GM12878 (cell line): ENCODE results near the gene RAPGEF4. TPM values are rescaled to one million over a fixed set of nuclear protein-coding genes. Genes with fewer than 3 reads are reported as not detected.
A peak's percentile ranks its signal among the peaks of the same experiment; 100 is the strongest.

Experiments
- ASH2L ChIP-seq: fragments of 300-600, 200-600 bp; sonication (generic); IDR thresholded peaks from 2 replicates; pipeline ENCODE4 v1.6.1; 2017; ENCODE audit warnings: low read depth, mild to moderate bottlenecking, borderline replicate concordance
- BRCA1 ChIP-seq: IDR thresholded peaks from 2 replicates; pipeline ENCODE4 v1.6.1; 2011; ENCODE audit warnings: low read depth, low read length, improper control_type of control experiment
- CBFB ChIP-seq: IDR thresholded peaks from 2 replicates; pipeline ENCODE4 v1.6.1; 2016; ENCODE audit warnings: antibody characterized with exemption, low read depth
- ESRRA ChIP-seq: IDR thresholded peaks from 2 replicates; pipeline ENCODE4 v1.6.1; 2012; ENCODE audit warnings: mild to moderate bottlenecking, low read length, improper control_type of control experiment
- HSF1 ChIP-seq: fragments of 150-350 bp; IDR thresholded peaks from 2 replicates; pipeline ENCODE4 v1.6.1; 2014; ENCODE audit warnings: mild to moderate bottlenecking, low read depth, low read length
- IKZF2 ChIP-seq, 2 experiments: fragments of 450-650 bp; IDR thresholded peaks; 2 replicates each; pipeline ENCODE4 v1.6.1; 2017; ENCODE audit warnings: mild to moderate bottlenecking in 2 of 2, moderate library complexity in 2 of 2
- IRF3 ChIP-seq: fragments of 450-650 bp; IDR thresholded peaks from 2 replicates; pipeline ENCODE4 v1.6.1; 2014; ENCODE audit warnings: mild to moderate bottlenecking
- IRF4 ChIP-seq: IDR thresholded peaks from 2 replicates; pipeline ENCODE4 v1.6.1; 2011; ENCODE audit warnings: low read depth, low read length
- PML ChIP-seq: IDR thresholded peaks from 2 replicates; pipeline ENCODE4 v1.6.1; 2012; ENCODE audit warnings: low read length, inconsistent platforms
- RAD51 ChIP-seq: fragments of 450-650 bp; IDR thresholded peaks from 2 replicates; pipeline ENCODE4 v1.6.1; 2016; ENCODE audit warnings: moderate library complexity, mild to moderate bottlenecking, inconsistent platforms
- RCOR1 ChIP-seq: conservative IDR thresholded peaks from 2 replicates; pipeline ENCODE4 v1.6.1; 2012; ENCODE audit warnings: low read depth, low read length, improper control_type of control experiment
- RUNX3 ChIP-seq: IDR thresholded peaks from 2 replicates; pipeline ENCODE4 v1.6.1; 2012; ENCODE audit warnings: low read length, inconsistent platforms
- SREBF1 ChIP-seq: IDR thresholded peaks from 2 replicates; pipeline ENCODE4 v1.6.1; 2012; ENCODE audit warnings: mild to moderate bottlenecking, low read length
- STAT1 ChIP-seq: fragments of 450-650 bp; conservative IDR thresholded peaks from 2 replicates; pipeline ENCODE4 v1.6.1; 2014; ENCODE audit warnings: antibody characterized with exemption, mild to moderate bottlenecking
- ZBTB11 ChIP-seq: fragments of 450-650 bp; formaldehyde crosslinking; IDR thresholded peaks from 2 replicates; pipeline ENCODE4 v1.5.0; 2022; ENCODE audit warnings: mild to moderate bottlenecking, missing genetic modification characterization
- ZNF274 ChIP-seq: IDR thresholded peaks from one replicate; pipeline ENCODE4 v1.8.0; 2011; ENCODE audit not compliant: insufficient read length, insufficient read depth
- polyA plus RNA-seq, 11 experiments: library from polyadenylated mRNA; depleted of rRNA in 4 of 11; unstranded in 6 of 11; stranded (reverse) in 5 of 11; fragments of >200 nt; fragmentation: Nextera tagmentation in 4 of 11; fragmentation: Illumina TruSeq in 1 of 11; extraction: Ambion mirVana in 4 of 11; extraction: Trizol in 1 of 11; gene quantifications; 1 replicate in 1 of 11; 2 replicates in 10 of 11; pipeline versions ENCODE4 v1.2.1 to v1.2.3, GENCODE V29; 2011 to 2016; ENCODE audit warnings: inconsistent platforms in 2 of 11, missing spikeins in 2 of 11, low read depth in 1 of 11
- total RNA-seq, 4 experiments: library from RNA; depleted of rRNA in 3 of 4; stranded (reverse); fragments of >200 nt in 3 of 4; fragmentation: Illumina TruSeq in 1 of 4; extraction: Trizol in 1 of 4; gene quantifications; 2 replicates each; pipeline versions ENCODE4 v1.2.1 to v1.2.3, GENCODE V29; 2013 to 2021
- TF ChIP-seq, protein P1 (sequence below): fragments of 450-650 bp; IDR thresholded peaks from 2 replicates; pipeline ENCODE4 v1.6.1; 2017; ENCODE audit warnings: borderline replicate concordance
- TF ChIP-seq, protein P2 (sequence below): IDR thresholded peaks from 2 replicates; pipeline ENCODE4 v1.6.1; 2012; ENCODE audit warnings: low read length, inconsistent platforms
- TF ChIP-seq, protein P3 (sequence below): fragments of 450-650 bp; IDR thresholded peaks from 2 replicates; pipeline ENCODE4 v1.6.1; 2017; ENCODE audit warnings: antibody characterized with exemption, mild to moderate bottlenecking, moderate library complexity

RAPGEF4 gene
- total and polyA plus RNA-seq, 10 of the 15 experiments (the other 5 are each of a cell fraction or from before 2014, with no cell fraction given), result 0.18 TPM; not detected in 8

DNA sequence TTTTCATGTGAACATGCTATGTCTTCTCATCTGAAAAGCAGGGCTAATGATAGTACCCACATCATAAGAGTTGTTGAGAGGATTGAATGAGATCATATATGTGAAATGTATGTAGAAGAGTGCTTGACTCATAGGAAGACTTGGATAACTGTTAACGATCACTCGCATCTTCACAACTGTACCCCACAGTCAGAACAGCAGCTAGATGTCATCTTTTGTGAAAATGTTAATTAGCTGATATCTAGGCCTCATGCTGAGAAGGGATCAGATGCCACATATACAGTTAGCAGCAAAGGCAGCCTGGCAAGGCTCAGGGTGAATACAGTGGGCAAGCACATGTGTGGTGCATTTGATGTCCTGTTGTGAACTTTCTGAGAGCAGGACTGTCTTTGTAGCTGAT is 364.2 kb downstream of the RAPGEF4 start (continued):
- no peak for TF ChIP-seq CBFB
- no peak for TF ChIP-seq ZBTB11 (CRISPR knock-in tag)
- TF ChIP-seq IRF4, result no peak; the same call in 1 of the 2 replicates
- peak; percentile 22; the same call in 1 of the 2 replicates for TF ChIP-seq RUNX3
- no peak for TF ChIP-seq IRF3
- no peak for TF ChIP-seq PML
- TF ChIP-seq RAD51, result no peak
- TF ChIP-seq ASH2L, result no peak
- no peak for TF ChIP-seq BRCA1
- no peak for TF ChIP-seq IKZF2 (IDR thresholded peaks at IDR 0.05)
- TF ChIP-seq, protein P1, sequence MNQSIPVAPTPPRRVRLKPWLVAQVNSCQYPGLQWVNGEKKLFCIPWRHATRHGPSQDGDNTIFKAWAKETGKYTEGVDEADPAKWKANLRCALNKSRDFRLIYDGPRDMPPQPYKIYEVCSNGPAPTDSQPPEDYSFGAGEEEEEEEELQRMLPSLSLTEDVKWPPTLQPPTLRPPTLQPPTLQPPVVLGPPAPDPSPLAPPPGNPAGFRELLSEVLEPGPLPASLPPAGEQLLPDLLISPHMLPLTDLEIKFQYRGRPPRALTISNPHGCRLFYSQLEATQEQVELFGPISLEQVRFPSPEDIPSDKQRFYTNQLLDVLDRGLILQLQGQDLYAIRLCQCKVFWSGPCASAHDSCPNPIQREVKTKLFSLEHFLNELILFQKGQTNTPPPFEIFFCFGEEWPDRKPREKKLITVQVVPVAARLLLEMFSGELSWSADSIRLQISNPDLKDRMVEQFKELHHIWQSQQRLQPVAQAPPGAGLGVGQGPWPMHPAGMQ, result no peak
- no peak for TF ChIP-seq HSF1
- TF ChIP-seq RCOR1, result no peak
- TF ChIP-seq ZNF274, result no peak
- TF ChIP-seq, protein P2, sequence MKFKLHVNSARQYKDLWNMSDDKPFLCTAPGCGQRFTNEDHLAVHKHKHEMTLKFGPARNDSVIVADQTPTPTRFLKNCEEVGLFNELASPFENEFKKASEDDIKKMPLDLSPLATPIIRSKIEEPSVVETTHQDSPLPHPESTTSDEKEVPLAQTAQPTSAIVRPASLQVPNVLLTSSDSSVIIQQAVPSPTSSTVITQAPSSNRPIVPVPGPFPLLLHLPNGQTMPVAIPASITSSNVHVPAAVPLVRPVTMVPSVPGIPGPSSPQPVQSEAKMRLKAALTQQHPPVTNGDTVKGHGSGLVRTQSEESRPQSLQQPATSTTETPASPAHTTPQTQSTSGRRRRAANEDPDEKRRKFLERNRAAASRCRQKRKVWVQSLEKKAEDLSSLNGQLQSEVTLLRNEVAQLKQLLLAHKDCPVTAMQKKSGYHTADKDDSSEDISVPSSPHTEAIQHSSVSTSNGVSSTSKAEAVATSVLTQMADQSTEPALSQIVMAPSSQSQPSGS, result peak; percentile 23; the same call in 1 of the 2 replicates
- TF ChIP-seq ESRRA, result no peak
- TF ChIP-seq STAT1, result no peak
- TF ChIP-seq SREBF1, result no peak
- TF ChIP-seq, protein P3, sequence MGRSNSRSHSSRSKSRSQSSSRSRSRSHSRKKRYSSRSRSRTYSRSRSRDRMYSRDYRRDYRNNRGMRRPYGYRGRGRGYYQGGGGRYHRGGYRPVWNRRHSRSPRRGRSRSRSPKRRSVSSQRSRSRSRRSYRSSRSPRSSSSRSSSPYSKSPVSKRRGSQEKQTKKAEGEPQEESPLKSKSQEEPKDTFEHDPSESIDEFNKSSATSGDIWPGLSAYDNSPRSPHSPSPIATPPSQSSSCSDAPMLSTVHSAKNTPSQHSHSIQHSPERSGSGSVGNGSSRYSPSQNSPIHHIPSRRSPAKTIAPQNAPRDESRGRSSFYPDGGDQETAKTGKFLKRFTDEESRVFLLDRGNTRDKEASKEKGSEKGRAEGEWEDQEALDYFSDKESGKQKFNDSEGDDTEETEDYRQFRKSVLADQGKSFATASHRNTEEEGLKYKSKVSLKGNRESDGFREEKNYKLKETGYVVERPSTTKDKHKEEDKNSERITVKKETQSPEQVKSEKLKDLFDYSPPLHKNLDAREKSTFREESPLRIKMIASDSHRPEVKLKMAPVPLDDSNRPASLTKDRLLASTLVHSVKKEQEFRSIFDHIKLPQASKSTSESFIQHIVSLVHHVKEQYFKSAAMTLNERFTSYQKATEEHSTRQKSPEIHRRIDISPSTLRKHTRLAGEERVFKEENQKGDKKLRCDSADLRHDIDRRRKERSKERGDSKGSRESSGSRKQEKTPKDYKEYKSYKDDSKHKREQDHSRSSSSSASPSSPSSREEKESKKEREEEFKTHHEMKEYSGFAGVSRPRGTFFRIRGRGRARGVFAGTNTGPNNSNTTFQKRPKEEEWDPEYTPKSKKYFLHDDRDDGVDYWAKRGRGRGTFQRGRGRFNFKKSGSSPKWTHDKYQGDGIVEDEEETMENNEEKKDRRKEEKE, result no peak
